ENCODE data around the gene SLC15A2. TPM values are rescaled to one million over a fixed set of nuclear protein-coding genes. Genes with fewer than 3 reads are reported as not detected.

Gene SLC15A2
- total RNA-seq, 1 experiment from 2014 or later = 33.3 TPM

DNA sequence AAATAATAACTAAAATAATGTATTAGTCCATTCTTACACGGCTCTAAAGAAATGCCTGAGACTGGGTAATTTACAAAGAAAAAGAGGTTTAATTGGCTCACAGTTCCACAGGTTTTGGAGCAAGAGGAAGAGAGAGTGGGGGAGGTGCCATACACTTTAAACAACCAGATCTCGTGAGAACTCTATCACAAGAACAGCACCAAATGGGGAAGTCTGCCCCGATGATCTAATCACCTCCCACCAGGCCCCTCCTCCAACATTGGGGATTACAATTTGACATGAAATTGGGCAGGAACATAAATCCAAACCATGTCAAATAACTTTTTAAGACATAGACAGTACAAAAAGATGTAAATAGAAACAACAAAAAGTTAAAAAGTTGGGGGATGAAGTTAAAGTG, 64.6 kb downstream of the SLC15A2 start:
- Histone ChIP-seq H3K27ac (ENCODE audit: low read depth, low read length, poor library complexity, severe bottlenecking) (no peak overlapping the region), H3K27me3 (replicated peaks; ENCODE audit: insufficient read depth, low read depth, low read length, poor library complexity) (no peaks in the 10 kb centered on the region), H3K4me3 (ENCODE audit: low read depth, low read length, poor library complexity, severe bottlenecking) (no peak overlapping the region), H3K36me3 (ENCODE audit: insufficient read depth, low read length, poor library complexity, severe bottlenecking) (no peaks in the 10 kb centered on the region), H3K4me1 (ENCODE audit: insufficient read depth, low read length, poor library complexity, severe bottlenecking) (no peaks in the 10 kb centered on the region), H3K9me3 (ENCODE audit: low read depth, low read length, poor library complexity, severe bottlenecking) (no peaks in the 10 kb centered on the region)
- POLR2A ChIA-PET (ENCODE audit: low non-redundant PET) = no interaction called here
- intact Hi-C loops (cut with micrococcal nuclease; ENCODE audit: unreplicated experiment) = no loop called here
- DNase-seq (ENCODE audit: low spot score) = no peak
- CTCF ChIA-PET = no interaction called here
- no TSS peak for BruUV-seq (replicated peaks)
- TF ChIP-seq, protein P1, sequence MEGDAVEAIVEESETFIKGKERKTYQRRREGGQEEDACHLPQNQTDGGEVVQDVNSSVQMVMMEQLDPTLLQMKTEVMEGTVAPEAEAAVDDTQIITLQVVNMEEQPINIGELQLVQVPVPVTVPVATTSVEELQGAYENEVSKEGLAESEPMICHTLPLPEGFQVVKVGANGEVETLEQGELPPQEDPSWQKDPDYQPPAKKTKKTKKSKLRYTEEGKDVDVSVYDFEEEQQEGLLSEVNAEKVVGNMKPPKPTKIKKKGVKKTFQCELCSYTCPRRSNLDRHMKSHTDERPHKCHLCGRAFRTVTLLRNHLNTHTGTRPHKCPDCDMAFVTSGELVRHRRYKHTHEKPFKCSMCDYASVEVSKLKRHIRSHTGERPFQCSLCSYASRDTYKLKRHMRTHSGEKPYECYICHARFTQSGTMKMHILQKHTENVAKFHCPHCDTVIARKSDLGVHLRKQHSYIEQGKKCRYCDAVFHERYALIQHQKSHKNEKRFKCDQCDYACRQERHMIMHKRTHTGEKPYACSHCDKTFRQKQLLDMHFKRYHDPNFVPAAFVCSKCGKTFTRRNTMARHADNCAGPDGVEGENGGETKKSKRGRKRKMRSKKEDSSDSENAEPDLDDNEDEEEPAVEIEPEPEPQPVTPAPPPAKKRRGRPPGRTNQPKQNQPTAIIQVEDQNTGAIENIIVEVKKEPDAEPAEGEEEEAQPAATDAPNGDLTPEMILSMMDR (conservative IDR thresholded peaks at IDR 0.05; ENCODE audit: low read depth, low read length) = no peak
- no peak for TF ChIP-seq EZH2 (IDR thresholded peaks at IDR 0.05; ENCODE audit: borderline replicate concordance, low read depth, low read length, poor library complexity, severe bottlenecking)

DNA sequence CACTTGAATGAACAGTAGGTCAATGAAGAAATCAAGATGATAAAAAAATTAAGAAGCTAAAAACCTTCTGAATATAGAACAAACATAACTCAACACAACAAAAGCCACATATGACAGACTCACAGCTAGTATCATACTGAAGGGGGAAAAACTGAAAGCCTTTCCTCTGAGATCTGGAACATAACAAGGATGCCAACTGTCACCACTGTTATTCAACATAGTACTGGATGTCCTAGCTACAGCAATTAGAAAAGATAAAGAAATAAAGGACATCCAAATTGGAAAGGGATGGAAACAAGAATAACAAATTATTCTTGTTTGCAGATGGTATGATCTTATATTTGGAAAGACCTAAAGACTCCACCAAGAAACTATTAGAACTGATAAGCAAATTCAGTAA, 67.1 kb downstream of the SLC15A2 start:
- no TSS peak for BruUV-seq (replicated peaks)
- H3K27me3 ChIP-seq (replicated peaks; ENCODE audit: insufficient read depth, low read depth, low read length, poor library complexity) = no peaks in the 10 kb centered on the region
- no peak for TF ChIP-seq EZH2 (IDR thresholded peaks at IDR 0.05; ENCODE audit: borderline replicate concordance, low read depth, low read length, poor library complexity, severe bottlenecking)
- TF ChIP-seq, protein P1 (conservative IDR thresholded peaks at IDR 0.05; ENCODE audit: low read depth, low read length) = no peak
- intact Hi-C loops (cut with micrococcal nuclease; ENCODE audit: unreplicated experiment) = no loop called here
- POLR2A ChIA-PET (ENCODE audit: low non-redundant PET) = interaction anchor here (0.6 kb wide), 1 partner anchor 97 kb away, joined by 3 read pairs; no protein-coding TSS in a partner anchor
- no peak for DNase-seq (ENCODE audit: low spot score)
- H3K4me1 ChIP-seq (ENCODE audit: insufficient read depth, low read length, poor library complexity, severe bottlenecking) = no peaks in the 10 kb centered on the region
- CTCF ChIA-PET = no interaction called here
- no peak overlapping the region for H3K27ac ChIP-seq (ENCODE audit: low read depth, low read length, poor library complexity, severe bottlenecking)
- no peak overlapping the region for H3K4me3 ChIP-seq (ENCODE audit: low read depth, low read length, poor library complexity, severe bottlenecking)
- H3K36me3 ChIP-seq (ENCODE audit: insufficient read depth, low read length, poor library complexity, severe bottlenecking) = no peaks in the 10 kb centered on the region
- no peaks in the 10 kb centered on the region for H3K9me3 ChIP-seq (ENCODE audit: low read depth, low read length, poor library complexity, severe bottlenecking)

DNA sequence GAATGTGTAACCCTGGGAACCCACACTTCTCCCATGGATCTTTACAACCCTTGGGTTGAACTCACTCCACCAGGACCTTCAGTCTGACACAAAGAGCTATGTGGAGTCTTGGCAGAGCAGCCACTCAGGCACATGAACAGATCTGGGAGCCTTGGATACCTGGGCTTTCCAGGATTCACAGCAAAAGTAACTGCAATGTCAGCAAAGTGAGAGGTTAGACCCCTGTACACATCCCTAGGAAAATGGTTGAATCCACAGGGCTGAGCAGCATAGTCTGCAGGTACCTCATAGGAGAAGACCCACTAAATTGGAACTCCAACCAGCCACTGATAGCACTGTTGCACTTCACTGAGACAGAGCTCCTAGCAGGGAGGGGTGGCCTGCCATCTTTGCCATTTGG, 68.2 kb downstream of the SLC15A2 start:
- Histone ChIP-seq H3K27ac (ENCODE audit: low read depth, low read length, poor library complexity, severe bottlenecking) (no peak overlapping the region), H3K27me3 (replicated peaks; ENCODE audit: insufficient read depth, low read depth, low read length, poor library complexity) (no peaks in the 10 kb centered on the region), H3K4me3 (ENCODE audit: low read depth, low read length, poor library complexity, severe bottlenecking) (no peak overlapping the region), H3K4me1 (ENCODE audit: insufficient read depth, low read length, poor library complexity, severe bottlenecking) (no peaks in the 10 kb centered on the region), H3K36me3 (ENCODE audit: insufficient read depth, low read length, poor library complexity, severe bottlenecking) (no peaks in the 10 kb centered on the region), H3K9me3 (ENCODE audit: low read depth, low read length, poor library complexity, severe bottlenecking) (no peaks in the 10 kb centered on the region)
- no peak for DNase-seq (ENCODE audit: low spot score)
- POLR2A ChIA-PET (ENCODE audit: low non-redundant PET) = no interaction called here
- CTCF ChIA-PET = no interaction called here
- BruUV-seq (replicated peaks) = no TSS peak
- TF ChIP-seq, protein P1 (conservative IDR thresholded peaks at IDR 0.05; ENCODE audit: low read depth, low read length) = no peak
- no peak for TF ChIP-seq EZH2 (IDR thresholded peaks at IDR 0.05; ENCODE audit: borderline replicate concordance, low read depth, low read length, poor library complexity, severe bottlenecking)
- intact Hi-C loops (cut with micrococcal nuclease; ENCODE audit: unreplicated experiment) = no loop called here

Measured in A673 (cell line).